Measurements from ENCODE around the gene LIN37.
A peak's percentile ranks its signal among the peaks of the same experiment; 100 is the strongest.

- peak in 1 of 2 donors; percentile 12 for TF ChIP-seq POLR2A (IDR thresholded peaks at IDR 0.05)
- TF ChIP-seq, protein P1, sequence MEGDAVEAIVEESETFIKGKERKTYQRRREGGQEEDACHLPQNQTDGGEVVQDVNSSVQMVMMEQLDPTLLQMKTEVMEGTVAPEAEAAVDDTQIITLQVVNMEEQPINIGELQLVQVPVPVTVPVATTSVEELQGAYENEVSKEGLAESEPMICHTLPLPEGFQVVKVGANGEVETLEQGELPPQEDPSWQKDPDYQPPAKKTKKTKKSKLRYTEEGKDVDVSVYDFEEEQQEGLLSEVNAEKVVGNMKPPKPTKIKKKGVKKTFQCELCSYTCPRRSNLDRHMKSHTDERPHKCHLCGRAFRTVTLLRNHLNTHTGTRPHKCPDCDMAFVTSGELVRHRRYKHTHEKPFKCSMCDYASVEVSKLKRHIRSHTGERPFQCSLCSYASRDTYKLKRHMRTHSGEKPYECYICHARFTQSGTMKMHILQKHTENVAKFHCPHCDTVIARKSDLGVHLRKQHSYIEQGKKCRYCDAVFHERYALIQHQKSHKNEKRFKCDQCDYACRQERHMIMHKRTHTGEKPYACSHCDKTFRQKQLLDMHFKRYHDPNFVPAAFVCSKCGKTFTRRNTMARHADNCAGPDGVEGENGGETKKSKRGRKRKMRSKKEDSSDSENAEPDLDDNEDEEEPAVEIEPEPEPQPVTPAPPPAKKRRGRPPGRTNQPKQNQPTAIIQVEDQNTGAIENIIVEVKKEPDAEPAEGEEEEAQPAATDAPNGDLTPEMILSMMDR (IDR thresholded peaks at IDR 0.05), result no peak
Measured at GRCh38 chr19:35753634-35754369, 5.4 kb downstream of the LIN37 start.

Data from adrenal gland (tissue), 5 donors.